Testis (tissue), 2 donors: Measurements from ENCODE around the gene SLC25A26.

ENCODE experiments used
- POLR2A ChIP-seq: fragments of 450-650 bp; IDR thresholded peaks from one replicate; pipeline ENCODE4 v1.6.1; 2017; ENCODE audit warnings: antibody characterized with exemption, mild to moderate bottlenecking, moderate library complexity
- TF ChIP-seq, protein P1 (sequence below), 3 experiments: fragments of 450-650 bp in 2 of 3; fragments of 200-600 bp in 1 of 3; sonication (generic) in 1 of 3; IDR thresholded peaks; one replicate each; pipeline ENCODE4 v1.5.1; 2016 to 2019; ENCODE audit warnings: antibody characterized with exemption in 3 of 3, mild to moderate bottlenecking in 2 of 3, moderate library complexity in 1 of 3

DNA sequence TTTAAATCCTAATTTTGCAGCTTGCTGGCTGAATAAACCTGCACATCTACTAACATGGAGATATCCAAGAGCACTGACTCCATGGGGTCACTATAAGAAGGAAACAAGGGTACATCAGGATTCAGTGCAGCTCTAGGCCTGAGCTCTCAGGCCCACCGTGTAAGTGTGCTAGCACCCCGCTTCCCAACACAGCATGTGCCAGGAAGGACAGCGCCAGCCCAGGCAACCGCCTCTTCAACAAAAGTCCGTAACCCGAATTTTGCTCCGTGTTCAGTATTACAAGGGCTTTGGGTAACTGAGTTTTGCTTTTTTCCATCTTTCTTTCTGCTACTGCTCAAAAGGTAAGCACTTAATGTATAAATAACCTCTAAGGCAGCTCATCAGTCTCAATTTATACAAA is 190.2 kb downstream of the SLC25A26 start:
- TF ChIP-seq, protein P1, sequence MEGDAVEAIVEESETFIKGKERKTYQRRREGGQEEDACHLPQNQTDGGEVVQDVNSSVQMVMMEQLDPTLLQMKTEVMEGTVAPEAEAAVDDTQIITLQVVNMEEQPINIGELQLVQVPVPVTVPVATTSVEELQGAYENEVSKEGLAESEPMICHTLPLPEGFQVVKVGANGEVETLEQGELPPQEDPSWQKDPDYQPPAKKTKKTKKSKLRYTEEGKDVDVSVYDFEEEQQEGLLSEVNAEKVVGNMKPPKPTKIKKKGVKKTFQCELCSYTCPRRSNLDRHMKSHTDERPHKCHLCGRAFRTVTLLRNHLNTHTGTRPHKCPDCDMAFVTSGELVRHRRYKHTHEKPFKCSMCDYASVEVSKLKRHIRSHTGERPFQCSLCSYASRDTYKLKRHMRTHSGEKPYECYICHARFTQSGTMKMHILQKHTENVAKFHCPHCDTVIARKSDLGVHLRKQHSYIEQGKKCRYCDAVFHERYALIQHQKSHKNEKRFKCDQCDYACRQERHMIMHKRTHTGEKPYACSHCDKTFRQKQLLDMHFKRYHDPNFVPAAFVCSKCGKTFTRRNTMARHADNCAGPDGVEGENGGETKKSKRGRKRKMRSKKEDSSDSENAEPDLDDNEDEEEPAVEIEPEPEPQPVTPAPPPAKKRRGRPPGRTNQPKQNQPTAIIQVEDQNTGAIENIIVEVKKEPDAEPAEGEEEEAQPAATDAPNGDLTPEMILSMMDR (IDR thresholded peaks at IDR 0.05), result no peak
- TF ChIP-seq POLR2A, result no peak
